ENCODE results near the gene SPRED3.

The SPRED3 gene

DNA sequence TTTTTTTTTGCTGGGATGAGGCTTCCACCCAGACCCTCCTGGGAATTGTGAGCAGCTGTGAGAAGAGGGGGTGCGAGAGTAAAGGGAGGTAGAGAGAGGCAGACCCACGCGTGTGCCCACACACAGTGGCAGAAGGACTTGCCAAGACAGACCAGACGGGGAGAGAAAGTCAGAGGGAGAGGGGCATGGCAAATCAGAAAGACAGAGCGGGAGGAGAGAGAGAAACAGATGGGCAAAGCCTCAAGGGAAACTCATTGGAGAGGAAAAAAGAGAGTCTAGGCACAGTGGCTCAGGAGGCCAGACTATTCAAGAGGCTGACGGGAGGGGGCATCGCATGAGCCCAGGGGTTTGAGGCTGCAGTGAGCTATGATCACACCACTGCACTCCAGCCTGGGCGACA, 35.9 kb upstream of the SPRED3 start:
- in situ Hi-C loops (cut with MboI; ENCODE audit: low sequenced_read_pairs, unreplicated experiment), result no loop called here
- no peak for DNase-seq (ENCODE audit: low spot score)
- TF ChIP-seq CTCF (IDR thresholded peaks at IDR 0.05; ENCODE audit: borderline replicate concordance, control extremely low read depth, extremely low read depth, insufficient read depth, missing control alignments), result no peak

DNA sequence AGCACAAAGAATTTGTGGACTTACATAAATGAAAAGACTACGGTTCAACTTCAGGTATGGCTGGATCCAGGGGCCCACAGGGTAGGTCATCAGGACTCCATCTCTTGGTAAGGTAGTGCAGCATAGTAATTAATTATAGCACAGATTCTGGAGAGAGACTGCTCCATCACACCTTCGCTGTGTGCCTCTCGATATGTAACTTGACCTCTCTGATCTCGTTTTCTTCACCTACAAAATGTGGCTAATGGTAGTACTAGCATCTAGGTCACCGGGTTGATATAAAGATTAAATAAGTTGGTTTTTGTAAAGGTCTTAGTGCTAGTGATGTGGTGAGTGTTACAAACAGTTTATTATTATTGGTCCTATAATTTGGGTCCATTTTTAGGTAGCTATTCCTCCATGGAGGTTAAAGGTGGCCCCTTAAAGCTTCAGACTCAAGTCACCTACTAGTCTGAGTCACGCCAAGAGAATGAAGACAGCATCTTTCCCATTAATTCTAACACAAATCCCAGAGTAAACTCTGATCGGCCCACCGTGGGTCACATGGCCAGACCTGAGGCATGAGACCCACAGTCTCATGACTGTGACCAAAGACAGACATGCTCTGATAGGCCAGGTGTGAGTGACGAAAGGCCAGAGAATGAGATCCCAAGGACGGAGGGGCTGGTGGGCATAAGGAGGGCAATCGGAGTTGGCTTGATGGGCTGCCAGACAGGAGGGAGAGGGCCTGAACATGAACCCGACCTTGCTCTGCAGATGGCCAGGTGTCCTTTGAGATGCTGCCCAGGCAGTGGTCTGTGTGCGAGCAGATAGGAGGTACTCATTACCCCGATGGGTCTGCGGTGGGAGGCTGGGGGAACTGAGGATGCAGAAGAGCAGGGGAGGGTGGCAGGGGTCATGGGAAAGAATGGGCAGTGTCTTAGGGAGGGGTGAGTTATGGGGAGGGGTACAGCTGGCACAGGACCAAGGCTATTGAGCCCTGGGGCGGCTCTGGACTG, 32.5 kb upstream of the SPRED3 start:
- in situ Hi-C loops (cut with MboI; ENCODE audit: low sequenced_read_pairs, unreplicated experiment), result no loop called here
- no peak for TF ChIP-seq CTCF (IDR thresholded peaks at IDR 0.05; ENCODE audit: borderline replicate concordance, control extremely low read depth, extremely low read depth, insufficient read depth, missing control alignments)
- DNase-seq (ENCODE audit: low spot score), result no peak

DNA sequence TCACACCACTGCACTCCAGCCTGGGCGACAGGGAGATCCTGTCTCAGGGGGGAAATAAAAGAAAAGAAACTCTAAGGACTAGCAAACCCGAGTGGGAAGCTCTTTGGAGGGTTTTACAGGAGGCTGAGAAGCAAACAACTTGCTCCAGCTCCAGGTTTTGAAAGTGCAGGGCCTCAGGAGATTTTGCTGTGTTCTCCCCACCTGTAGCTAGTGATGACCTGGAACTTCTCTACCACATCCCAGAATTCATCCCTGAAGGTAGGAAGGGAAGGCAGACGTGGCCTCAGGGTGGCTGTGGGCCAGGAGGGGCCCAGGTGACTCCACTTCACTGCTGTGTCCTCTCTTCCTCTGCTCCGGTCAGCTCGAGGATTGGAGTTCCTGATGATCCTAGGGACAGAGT, 30.4 kb upstream of the SPRED3 start:
- DNase-seq (ENCODE audit: low spot score), result no peak
- TF ChIP-seq CTCF (IDR thresholded peaks at IDR 0.05; ENCODE audit: borderline replicate concordance, control extremely low read depth, extremely low read depth, insufficient read depth, missing control alignments), result no peak

GRCh38 chr19:38359242-38360021, 29.1 kb upstream of the SPRED3 start:
- TF ChIP-seq CTCF (IDR thresholded peaks at IDR 0.05; ENCODE audit: borderline replicate concordance, control extremely low read depth, extremely low read depth, insufficient read depth, missing control alignments), result no peak
- DNase-seq (ENCODE audit: low spot score), result no peak
- in situ Hi-C loops (cut with MboI; ENCODE audit: low sequenced_read_pairs, unreplicated experiment), result no loop called here

More for the DNA sequence above, 30.4 kb upstream of the SPRED3 start:
- in situ Hi-C loops (cut with MboI; ENCODE audit: low sequenced_read_pairs, unreplicated experiment), result no loop called here

DNA sequence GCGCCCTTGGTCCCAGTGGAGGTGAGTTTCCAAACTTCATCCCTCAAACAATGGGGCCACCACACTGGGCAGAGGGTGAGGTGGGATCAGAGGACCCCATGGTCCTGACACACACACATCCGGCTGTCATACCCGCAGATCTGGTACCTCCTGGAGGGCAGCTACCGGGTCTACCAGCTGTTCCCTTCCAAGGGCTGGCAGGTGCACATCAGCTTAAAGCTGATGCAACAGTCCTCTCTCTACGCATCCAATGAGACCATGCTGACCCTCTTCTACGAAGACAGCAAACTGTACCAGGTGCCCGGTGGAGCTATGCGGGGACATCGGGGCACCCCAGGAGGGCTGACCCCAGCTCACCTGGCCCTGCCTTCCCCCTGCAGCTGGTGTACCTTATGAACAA, 28.1 kb upstream of the SPRED3 start:
- no peak for TF ChIP-seq CTCF (IDR thresholded peaks at IDR 0.05; ENCODE audit: borderline replicate concordance, control extremely low read depth, extremely low read depth, insufficient read depth, missing control alignments)
- in situ Hi-C loops (cut with MboI; ENCODE audit: low sequenced_read_pairs, unreplicated experiment), result no loop called here
- no peak for DNase-seq (ENCODE audit: low spot score)

GRCh38 chr19:38360839-38361631, 27.5 kb upstream of the SPRED3 start:
- in situ Hi-C loops (cut with MboI; ENCODE audit: low sequenced_read_pairs, unreplicated experiment), result no loop called here
- DNase-seq (ENCODE audit: low spot score), result no peak
- TF ChIP-seq CTCF (IDR thresholded peaks at IDR 0.05; ENCODE audit: borderline replicate concordance, control extremely low read depth, extremely low read depth, insufficient read depth, missing control alignments), result no peak
